Activated B cell treated with CpG ODN at 0.5 μM for 24 hours (primary cell): ENCODE results near the gene MBOAT7. TPM values are rescaled to one million over a fixed set of nuclear protein-coding genes. Genes with fewer than 3 reads are reported as not detected.

Experiments used
- ATAC-seq: fragments of 200-7000 bp; cut with Tn5 transposase; one replicate; pipeline ENCODE4 v1.10.0; 2021; ENCODE audit warnings: low read depth, mild to moderate bottlenecking, moderate library complexity
- CTCF ChIA-PET: fragments of 350-600 bp; sonication (Branson Sonifier 250); formaldehyde crosslinking; loops from one replicate; lab custom pipeline; 2021; ENCODE audit warnings: antibody characterized with exemption; lab: Charles Lee
- POLR2A ChIA-PET: fragments of 350-600 bp; sonication (Branson Sonifier 250); formaldehyde crosslinking; loops from one replicate; lab custom pipeline; 2021; ENCODE audit warnings: antibody characterized with exemption; lab: Charles Lee
- DNase-seq: peaks from one replicate; pipeline ENCODE4 v3.0.0; 2022
- H3K27ac Mint-ChIP-seq: one replicate; pipeline ENCODE4 v1.8.0; 2020; ENCODE audit warnings: mixed read lengths
- H3K27me3 Mint-ChIP-seq: one replicate; pipeline ENCODE4 v1.8.0; 2021; ENCODE audit warnings: mixed read lengths
- H3K36me3 Mint-ChIP-seq: one replicate; pipeline ENCODE4 v1.8.0; 2021; ENCODE audit warnings: low read depth, mixed read lengths
- H3K4me1 Mint-ChIP-seq: one replicate; pipeline ENCODE4 v1.8.0; 2021; ENCODE audit warnings: mixed read lengths
- H3K4me3 Mint-ChIP-seq: one replicate; pipeline ENCODE4 v1.8.0; 2020; ENCODE audit warnings: mild to moderate bottlenecking, mixed read lengths
- H3K9me3 Mint-ChIP-seq: one replicate; pipeline ENCODE4 v1.8.0; 2020; ENCODE audit warnings: mixed read lengths
- CTCF ChIP-seq: fragments of 200-600 bp; IDR thresholded peaks from one replicate; pipeline ENCODE4 v1.8.0; 2022; ENCODE audit warnings: antibody characterized with exemption, mild to moderate bottlenecking
- intact Hi-C: fragments of 100-400 bp; cut with micrococcal nuclease; formaldehyde crosslinking; loops from one replicate; pipeline ENCODE4 v1.15.1; 2024
- total RNA-seq: library from RNA; stranded (reverse); gene quantifications from 2 replicates; pipeline ENCODE4 v1.2.3, GENCODE V29; 2022

Gene MBOAT7
- total RNA-seq, 1 donor from 2014 or later: 21.4 TPM

- Mint-ChIP-seq H3K27ac (no peak overlapping the region), H3K27me3 (no peaks in the 10 kb centered on the region), H3K4me1 (no peaks in the 10 kb centered on the region), H3K9me3 (no peaks in the 10 kb centered on the region), H3K4me3 (no peak overlapping the region), H3K36me3 (peaks cover 86% of the 10 kb centered on the region)
- intact Hi-C loops: no loop called here
- ChIA-PET POLR2A (interaction anchor here (0.7 to 2.6 kb wide), 2 partner anchors 14 to 34 kb away, joined by 3 to 17 read pairs; partner anchors contain the start of gene CNOT3), CTCF (no interaction called here)
- TF ChIP-seq CTCF: no peak
- DNase-seq (no peak), ATAC-seq (no peak)
These were observed 37.9 kb downstream of the MBOAT7 start for GRCh38 chr19:54151362-54152035.

GRCh38 chr19:54149021-54149812 lies 40.2 kb downstream of the MBOAT7 start:
- no peak overlapping the region for H3K27ac Mint-ChIP-seq
- H3K4me1 Mint-ChIP-seq: peaks cover 1% of the 10 kb centered on the region
- H3K4me3 Mint-ChIP-seq: no peak overlapping the region
- ChIA-PET POLR2A (interaction anchor here (1.3 to 2.6 kb wide), 2 partner anchors 12 to 40 kb away, joined by 3 to 17 read pairs; partner anchors contain the start of genes CNOT3 and MBOAT7), CTCF (no interaction called here)
- no peak for TF ChIP-seq CTCF
- DNase-seq: no peak
- ATAC-seq: no peak
- H3K36me3 Mint-ChIP-seq: peaks cover 90% of the 10 kb centered on the region
- no peaks in the 10 kb centered on the region for H3K27me3 Mint-ChIP-seq
- intact Hi-C loops: no loop called here
- no peaks in the 10 kb centered on the region for H3K9me3 Mint-ChIP-seq

- no peak overlapping the region for H3K4me3 Mint-ChIP-seq
- TF ChIP-seq CTCF: no peak
- intact Hi-C loops: no loop called here
- ChIA-PET CTCF (no interaction called here), POLR2A (interaction anchor here (0.7 kb wide), 1 partner anchor 11 kb away, joined by 3 read pairs; no protein-coding TSS in a partner anchor)
- DNase-seq: no peak
- H3K36me3 Mint-ChIP-seq: peaks cover 90% of the 10 kb centered on the region
- H3K9me3 Mint-ChIP-seq: no peaks in the 10 kb centered on the region
- no peak for ATAC-seq
- H3K27me3 Mint-ChIP-seq: no peaks in the 10 kb centered on the region
- H3K27ac Mint-ChIP-seq: no peak overlapping the region
- peaks cover 1% of the 10 kb centered on the region for H3K4me1 Mint-ChIP-seq
These were observed 41.2 kb downstream of the MBOAT7 start for GRCh38 chr19:54148158-54148557.

- intact Hi-C loops: no loop called here
- no peak overlapping the region for H3K4me3 Mint-ChIP-seq
- CTCF ChIA-PET: no interaction called here
- no peaks in the 10 kb centered on the region for H3K9me3 Mint-ChIP-seq
- H3K36me3 Mint-ChIP-seq: peaks cover 92% of the 10 kb centered on the region
- no peak for TF ChIP-seq CTCF
- DNase-seq: no peak
- no peak for ATAC-seq
- no peak overlapping the region for H3K27ac Mint-ChIP-seq
- peaks cover 1% of the 10 kb centered on the region for H3K4me1 Mint-ChIP-seq
- POLR2A ChIA-PET: interaction anchor here (0.7 kb wide), 1 partner anchor 11 kb away, joined by 3 read pairs; no protein-coding TSS in a partner anchor
- no peaks in the 10 kb centered on the region for H3K27me3 Mint-ChIP-seq
These were observed 41.7 kb downstream of the MBOAT7 start for GRCh38 chr19:54147676-54148075.

- H3K36me3 Mint-ChIP-seq: peaks cover 81% of the 10 kb centered on the region
- CTCF ChIA-PET: no interaction called here
These were observed 43.7 kb downstream of the MBOAT7 start for GRCh38 chr19:54145541-54146158.

More at GRCh38 chr19:54145541-54146158, 43.7 kb downstream of the MBOAT7 start:
- ATAC-seq: no peak
- no peak overlapping the region for H3K4me3 Mint-ChIP-seq
- intact Hi-C loops: no loop called here
- DNase-seq: no peak
- POLR2A ChIA-PET: no interaction called here
- no peak for TF ChIP-seq CTCF
- peaks cover 12% of the 10 kb centered on the region for H3K4me1 Mint-ChIP-seq
- H3K27ac Mint-ChIP-seq: no peak overlapping the region
- no peaks in the 10 kb centered on the region for H3K27me3 Mint-ChIP-seq
- no peaks in the 10 kb centered on the region for H3K9me3 Mint-ChIP-seq
